NOMO-1 (cell line): Measurements from ENCODE around the gene PRKCE.

Experiments used
- DNase-seq, 2 experiments: peaks; one replicate each; lab custom pipeline; 2025; ENCODE audit not compliant: unreplicated experiment in 2 of 2; lab: John Stamatoyannopoulos, UW

The PRKCE gene

DNA sequence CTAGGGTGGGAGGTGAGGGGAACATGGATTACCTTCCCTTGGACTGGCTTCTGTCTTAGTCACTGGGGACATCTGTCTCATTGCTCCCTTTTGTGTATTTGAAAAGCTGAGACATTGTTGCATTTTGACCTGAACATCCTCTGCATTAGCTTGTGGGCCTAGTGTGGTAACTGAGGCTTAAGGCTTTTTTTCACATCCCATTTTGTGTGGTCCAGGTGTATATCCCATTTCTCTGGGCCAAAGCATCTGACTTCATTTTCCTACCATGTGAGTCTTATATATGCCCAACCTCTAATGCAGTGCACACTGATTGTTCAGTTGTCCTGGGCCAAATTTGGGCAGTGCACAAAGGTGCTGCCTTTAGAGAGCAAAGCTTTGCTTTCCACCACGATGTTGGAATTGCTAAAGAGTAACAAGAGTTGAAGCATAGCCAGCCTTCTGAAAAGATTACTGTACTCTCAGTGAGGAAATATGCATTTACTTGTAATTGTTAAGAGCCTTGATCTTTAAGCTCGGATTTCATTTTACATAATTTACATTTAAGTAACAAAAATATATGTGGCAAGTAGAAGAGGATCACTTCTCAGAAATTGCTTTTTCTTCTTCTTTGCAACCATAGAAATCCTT is 13.3 kb downstream of the PRKCE start:
- no peak for DNase-seq

DNA sequence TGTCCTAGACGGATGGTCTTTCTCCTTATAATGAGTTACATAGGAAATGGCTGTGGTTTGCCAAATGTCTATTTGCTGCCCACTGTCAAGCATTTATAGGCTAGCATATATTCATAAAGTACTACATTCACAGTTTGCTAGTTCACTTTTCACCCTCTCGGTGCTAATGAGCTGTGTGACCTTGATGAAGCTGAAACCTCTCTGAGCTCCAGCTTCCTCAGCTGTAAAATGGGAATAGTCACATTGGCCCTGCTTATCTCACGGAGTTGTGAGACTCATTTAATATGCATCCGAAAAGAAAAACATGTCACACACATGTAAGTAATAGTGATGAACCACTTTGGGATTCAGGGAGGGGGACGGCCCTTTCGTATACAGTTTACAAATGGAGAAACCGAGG is 17.0 kb downstream of the PRKCE start:
- no peak for DNase-seq

GRCh38 chr2:45669032-45669486 is 17.6 kb downstream of the PRKCE start:
- DNase-seq = no peak

DNA sequence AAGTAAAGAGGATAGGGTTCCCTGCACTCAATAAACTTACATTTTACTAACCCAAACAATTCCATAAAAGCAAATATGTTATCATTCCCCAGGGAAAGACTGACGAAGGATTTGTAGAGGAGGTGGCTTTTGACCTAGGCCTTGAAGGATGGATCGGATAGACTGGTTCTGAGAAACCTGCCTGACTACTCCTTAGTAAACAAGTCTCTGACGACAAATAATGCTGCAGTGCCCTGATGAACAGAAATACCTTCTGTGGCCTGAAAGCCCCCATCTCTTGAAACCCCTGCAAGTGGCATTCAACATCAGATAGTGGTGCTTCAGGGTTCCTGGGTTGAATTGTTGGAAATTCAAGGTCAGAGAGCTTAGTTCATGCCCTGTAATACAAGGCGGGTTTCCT is 19.2 kb downstream of the PRKCE start:
- no peak for DNase-seq

DNA sequence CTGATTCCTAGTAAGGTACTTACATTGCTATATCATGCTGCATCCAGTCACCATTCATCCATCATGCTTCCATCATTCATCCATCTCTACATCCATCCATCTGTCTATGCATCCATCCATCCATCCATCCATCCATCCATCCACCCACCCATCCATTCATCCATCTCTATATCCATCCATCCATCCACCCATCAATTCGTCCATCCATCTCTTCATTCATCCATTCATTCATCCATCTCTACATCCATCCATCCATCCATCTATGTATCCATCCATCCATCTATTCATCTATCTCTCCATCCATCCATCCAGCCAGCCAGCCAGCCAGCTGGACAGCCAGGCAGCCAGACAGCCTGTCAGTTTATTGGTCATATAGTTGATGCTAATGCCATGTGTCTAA is 20.7 kb downstream of the PRKCE start:
- no peak for DNase-seq

DNA sequence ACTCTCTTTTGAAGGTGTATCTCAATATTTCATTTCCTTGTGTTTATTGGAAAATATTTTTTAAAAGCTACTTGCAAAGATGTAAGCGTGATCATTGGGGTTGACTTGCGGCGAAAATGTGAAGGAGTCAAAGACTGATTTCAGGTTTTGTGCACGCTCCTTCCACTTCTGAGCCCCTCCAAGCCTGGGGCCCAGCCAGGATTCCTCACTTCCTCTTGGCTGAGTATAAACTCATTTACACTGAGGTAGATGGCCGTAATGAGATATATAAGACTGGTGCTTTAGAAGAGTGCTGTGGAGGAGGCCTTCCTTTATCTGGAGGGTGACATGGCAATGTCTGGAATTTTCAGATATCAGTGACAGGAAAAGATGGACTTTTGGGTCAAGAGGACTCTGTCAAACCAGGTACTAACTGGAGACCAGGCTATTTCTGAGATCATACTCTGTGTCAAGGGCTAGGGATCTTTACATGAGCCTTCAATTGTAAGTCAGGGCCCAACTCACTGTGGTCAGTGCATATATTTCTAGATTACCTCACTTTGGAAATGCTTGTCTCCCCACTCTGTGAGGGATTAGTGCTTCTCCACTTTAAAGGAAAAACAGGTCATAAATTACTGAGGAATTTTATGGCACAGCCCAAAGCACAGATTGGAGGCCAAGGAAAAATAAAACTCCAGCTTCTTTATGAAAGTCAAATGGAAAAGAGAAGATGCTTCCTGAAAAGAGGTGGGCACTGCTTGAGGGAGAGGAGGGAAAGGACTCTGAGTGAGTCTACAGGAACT is 22.8 kb downstream of the PRKCE start:
- DNase-seq = no peak

GRCh38 chr2:45675263-45675812 is 23.9 kb downstream of the PRKCE start:
- DNase-seq = no peak

DNA sequence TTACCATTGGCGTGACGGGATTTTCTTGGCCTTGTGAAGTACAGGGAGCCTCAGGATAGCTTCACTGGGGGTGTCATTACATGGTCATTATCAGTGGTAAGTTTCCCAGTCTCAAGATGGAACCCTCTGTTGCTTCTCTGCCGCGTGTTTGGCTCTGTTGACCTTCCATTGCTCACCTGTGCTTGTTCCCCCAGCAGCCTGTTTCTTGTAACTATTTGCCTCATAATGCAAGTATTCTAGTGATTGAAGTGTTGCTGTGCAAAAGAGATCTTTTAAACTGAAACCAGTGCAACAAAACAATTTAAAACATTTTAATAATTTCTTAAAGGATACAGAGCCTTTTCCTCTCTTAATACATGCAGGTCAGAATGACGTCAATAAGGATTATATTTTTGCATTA is 24.6 kb downstream of the PRKCE start:
- DNase-seq = no peak

DNA sequence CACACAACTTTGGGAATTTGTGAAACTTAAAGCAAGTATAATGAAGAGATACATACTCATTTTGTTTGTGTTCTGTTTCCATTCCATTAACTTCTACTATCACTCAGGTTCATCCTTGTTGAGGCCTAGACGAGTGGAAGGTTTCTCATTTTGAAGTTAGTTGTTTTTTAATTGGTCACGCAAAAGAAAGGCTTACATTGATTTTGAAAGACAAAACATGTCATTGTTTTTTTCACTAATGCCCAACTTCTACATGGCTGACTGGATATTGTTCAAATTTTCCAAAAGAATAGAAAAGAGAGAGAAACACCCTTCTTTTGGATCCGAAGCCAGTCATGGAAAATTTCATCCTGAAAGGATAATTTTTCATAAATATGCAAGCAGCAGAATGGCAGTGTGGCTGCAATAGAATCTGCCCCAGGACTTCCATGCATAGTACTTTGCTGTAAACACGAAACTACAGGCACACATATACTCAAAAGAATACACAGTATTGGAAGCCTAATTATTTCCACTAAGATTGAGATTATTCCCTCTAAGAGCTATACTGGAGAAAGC is 27.4 kb downstream of the PRKCE start:
- DNase-seq = no peak

DNA sequence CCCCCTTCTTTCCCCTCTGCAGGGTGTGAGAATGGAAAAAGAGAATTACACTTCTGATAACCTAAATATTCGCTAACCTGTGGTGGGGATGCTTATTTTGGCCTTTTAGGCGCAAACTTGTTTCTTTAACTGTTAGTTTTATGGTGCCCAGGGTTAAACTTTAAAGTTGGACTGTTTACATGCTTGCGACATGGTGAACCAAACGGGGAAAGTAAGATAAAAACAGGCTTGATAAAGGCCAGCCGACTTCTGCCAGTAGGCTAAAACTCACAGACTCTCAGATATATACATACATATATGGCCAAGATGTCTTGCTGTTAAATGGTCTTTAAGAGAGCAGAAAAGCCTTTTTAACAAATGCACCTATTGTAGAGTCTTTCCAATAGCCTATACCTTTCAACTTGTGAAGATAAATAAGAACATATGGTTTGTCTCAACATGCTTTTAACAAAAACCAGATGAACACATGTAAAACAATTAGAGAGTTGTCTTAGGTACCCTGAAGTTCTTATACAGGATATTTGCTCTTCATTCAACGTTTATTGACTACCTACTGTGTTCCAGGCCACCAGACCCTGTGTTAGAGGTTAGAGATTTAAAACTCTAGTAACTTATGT is 29.0 kb downstream of the PRKCE start:
- no peak for DNase-seq

DNA sequence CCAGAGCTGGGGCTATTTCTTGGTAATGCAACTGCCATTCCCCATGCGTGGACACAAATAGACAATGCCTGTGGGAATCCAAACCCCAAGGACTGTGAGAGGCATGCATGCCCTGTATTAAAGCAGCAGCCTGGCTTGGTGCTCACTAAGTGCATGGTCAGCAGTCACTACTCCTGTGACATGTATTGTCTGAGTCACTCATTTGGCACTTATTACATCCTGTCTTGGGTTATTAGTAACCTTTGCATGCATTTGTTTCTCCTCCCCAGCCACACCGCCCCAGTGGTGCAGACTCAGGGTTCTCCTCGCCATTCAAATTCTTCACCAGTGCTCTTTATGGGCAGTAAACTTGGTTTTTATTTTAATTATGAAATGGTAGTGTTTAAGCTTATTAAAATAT is 30.2 kb downstream of the PRKCE start:
- DNase-seq = no peak

- DNase-seq = no peak
Measured at GRCh38 chr2:45683292-45683691, 31.8 kb downstream of the PRKCE start.

GRCh38 chr2:45684756-45685155 is 33.3 kb downstream of the PRKCE start:
- DNase-seq = no peak

DNA sequence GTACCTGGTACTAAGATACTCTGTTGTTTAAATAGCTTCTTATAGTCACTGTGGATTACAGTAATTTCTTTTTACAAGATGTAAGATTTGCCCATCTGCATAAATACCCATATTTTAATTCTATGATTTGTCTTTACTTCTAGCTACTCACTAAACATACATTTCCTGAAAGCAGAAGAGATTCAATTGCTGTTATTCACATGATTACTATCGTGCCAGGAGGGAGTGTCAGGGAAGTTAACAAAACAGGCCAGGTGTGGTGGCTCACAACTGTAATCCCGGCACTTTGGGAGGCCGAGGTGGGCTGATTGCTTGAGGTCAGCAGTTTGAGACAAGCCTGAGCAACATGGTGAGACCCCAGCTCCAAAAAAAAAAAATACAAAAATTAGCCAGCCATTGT is 33.8 kb downstream of the PRKCE start:
- no peak for DNase-seq

DNA sequence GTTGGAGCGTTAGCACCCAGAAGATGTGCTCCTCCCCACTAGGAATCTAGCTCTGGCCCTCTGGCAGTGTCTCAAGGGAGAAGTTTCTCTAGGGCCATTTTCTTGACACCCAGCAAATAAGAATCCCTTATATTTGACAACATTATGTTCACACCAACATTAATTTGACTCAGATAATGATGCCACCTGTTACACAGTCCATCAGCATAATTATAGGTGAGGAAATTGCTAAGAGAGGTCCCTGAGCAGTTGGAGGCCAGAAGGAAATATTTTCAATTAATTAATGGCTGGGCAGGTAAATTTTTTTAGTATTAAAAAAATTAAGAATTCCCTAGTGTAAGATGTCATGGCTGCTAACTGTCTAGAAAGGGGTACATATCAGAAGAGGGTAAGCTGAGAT is 36.5 kb downstream of the PRKCE start:
- no peak for DNase-seq

GRCh38 chr2:45688479-45689298 is 37.2 kb downstream of the PRKCE start:
- DNase-seq = peak; percentile 49 to 86

GRCh38 chr2:45690231-45690630 is 38.8 kb downstream of the PRKCE start:
- DNase-seq = no peak

GRCh38 chr2:45691171-45691999 is 39.9 kb downstream of the PRKCE start:
- no peak for DNase-seq

DNA sequence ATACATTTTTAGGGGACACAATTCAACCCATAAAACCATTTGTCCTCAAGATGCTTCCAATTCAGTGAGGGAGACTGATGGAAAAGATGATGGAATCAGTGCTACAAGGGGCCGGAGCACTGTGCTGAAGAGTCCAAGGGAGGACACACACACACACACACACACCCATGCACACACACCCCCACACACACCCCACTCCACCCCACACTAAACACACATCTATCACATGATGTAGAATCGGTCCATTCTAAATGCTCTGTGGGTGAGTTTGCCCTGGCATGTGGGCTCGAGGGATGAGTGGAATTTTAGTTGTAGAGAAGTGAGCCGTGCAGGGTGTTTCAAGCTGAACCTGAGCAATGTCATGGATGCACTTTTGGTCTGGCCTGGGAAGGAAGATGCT is 41.1 kb downstream of the PRKCE start:
- DNase-seq = no peak
